Urinary bladder (tissue), 4 donors: ENCODE measurements around the gene IRF1. TPM values are rescaled to one million over a fixed set of nuclear protein-coding genes. Genes with fewer than 3 reads are reported as not detected.

Source experiments
- DNase-seq: peaks from one replicate; pipeline ENCODE4 v3.0.0-alpha.2; 2015; ENCODE audit errors: extremely low spot score
- H3K27ac ChIP-seq: one replicate; pipeline ENCODE4 v1.5.1; 2013; ENCODE audit warnings: low read depth, mild to moderate bottlenecking, moderate library complexity
- H3K36me3 ChIP-seq: one replicate; pipeline ENCODE4 v1.6.1; 2013; ENCODE audit warnings: mild to moderate bottlenecking, moderate library complexity; ENCODE audit not compliant: insufficient read depth
- H3K4me1 ChIP-seq: one replicate; pipeline ENCODE4 v1.6.1; 2013; ENCODE audit warnings: mild to moderate bottlenecking, moderate library complexity; ENCODE audit not compliant: insufficient read depth
- H3K4me3 ChIP-seq: one replicate; pipeline ENCODE4 v1.5.1; 2013; ENCODE audit warnings: low read depth, low read length
- WGBS: extraction: QIAGEN DNeasy Blood & Tissue Kit; methylation state at CpG from one replicate; pipeline ENCODE4 v1.1.7; 2013; 5-methylcytosine and 5-hydroxymethylcytosine counted together
- polyA plus RNA-seq: library from polyadenylated mRNA; stranded (reverse); fragments of 200-250 nt; gene quantifications from one replicate; pipeline ENCODE4 v1.2.3, GENCODE V29; 2013
- small RNA-seq: library from RNA; depleted of rRNA; stranded (forward); fragments of <200 nt; gene quantifications from one replicate; pipeline ENCODE3, GENCODE V24; 2014
- total RNA-seq: library from RNA; depleted of rRNA; stranded (reverse); fragments of >200 nt; gene quantifications from one replicate; pipeline ENCODE4 v1.2.3, GENCODE V29; 2014
- donor health status: healthy with polysubstance abuse.
- donor health status: healthy.

The IRF1 gene
- total and polyA plus RNA-seq, 2 donors = 16.4 to 26.0 TPM

- peaks cover 2% of the 10 kb centered on the region for H3K4me1 ChIP-seq
- H3K27ac ChIP-seq = no peak overlapping the region
- WGBS = over 99% methylated on average over 2 of the region's 2 CpGs
- H3K4me3 ChIP-seq = no peak overlapping the region
- DNase-seq = no peak
- no peaks in the 10 kb centered on the region for H3K36me3 ChIP-seq
These were observed 55.1 kb downstream of the IRF1 start for GRCh38 chr5:132435447-132435846.

GRCh38 chr5:132434416-132435286 is 55.9 kb downstream of the IRF1 start:
- WGBS = 49% methylated on average over 12 of the region's 12 CpGs

GRCh38 chr5:132433141-132433540 is 57.4 kb downstream of the IRF1 start:
- DNase-seq = no peak
- H3K4me1 ChIP-seq = peaks cover 7% of the 10 kb centered on the region
- H3K27ac ChIP-seq = no peak overlapping the region
- whole genome bisulfite sequencing = 94% methylated on average over 6 of the region's 6 CpGs
- no peak overlapping the region for H3K4me3 ChIP-seq
- no peaks in the 10 kb centered on the region for H3K36me3 ChIP-seq

More at GRCh38 chr5:132434416-132435286, 55.9 kb downstream of the IRF1 start:
- no peak for DNase-seq
- Histone ChIP-seq H3K27ac (peak overlapping the region; percentile 3), H3K36me3 (no peaks in the 10 kb centered on the region), H3K4me1 (peaks cover 5% of the 10 kb centered on the region), H3K4me3 (no peak overlapping the region)

GRCh38 chr5:132431632-132432031 is 58.9 kb downstream of the IRF1 start:
- DNase-seq = no peak
- H3K4me1 ChIP-seq = peaks cover 7% of the 10 kb centered on the region
- WGBS = 90% methylated on average over 4 of the region's 4 CpGs
- no peak overlapping the region for H3K4me3 ChIP-seq
- H3K27ac ChIP-seq = no peak overlapping the region
- H3K36me3 ChIP-seq = no peaks in the 10 kb centered on the region

Small RNAs within 50 kb of the gene (small RNA-seq; reads per million reads assigned to genes)
- gene RF00019 = not detected

Other genes starting within 250 kb of the IRF1 start
- 17.4 TPM for gene PDLIM4, start 233.1 kb downstream of the IRF1 start, total RNA-seq
- 114 TPM for gene PDLIM4, start 233.1 kb downstream of the IRF1 start, polyA plus RNA-seq
- gene SLC22A4, start 196.4 kb downstream of the IRF1 start, total RNA-seq = 2.2 TPM
- 1.5 TPM for gene SLC22A4, start 196.4 kb downstream of the IRF1 start, polyA plus RNA-seq
- gene SLC22A5, start 121.1 kb downstream of the IRF1 start, total RNA-seq = 9.3 TPM
- 6.4 TPM for gene SLC22A5, start 121.1 kb downstream of the IRF1 start, polyA plus RNA-seq
- not detected for gene IL5, start 52.7 kb upstream of the IRF1 start, total RNA-seq
- not detected for gene IL5, start 52.7 kb upstream of the IRF1 start, polyA plus RNA-seq
- 75.0 TPM for gene RAD50, start 66.2 kb upstream of the IRF1 start, total RNA-seq
- 13.4 TPM for gene RAD50, start 66.2 kb upstream of the IRF1 start, polyA plus RNA-seq
- not detected for gene IL13, start 167.4 kb upstream of the IRF1 start, total RNA-seq
- gene IL13, start 167.4 kb upstream of the IRF1 start, polyA plus RNA-seq = not detected
- gene IL4, start 183.2 kb upstream of the IRF1 start, total RNA-seq = not detected
- gene IL4, start 183.2 kb upstream of the IRF1 start, polyA plus RNA-seq = not detected
- gene KIF3A, start 246.8 kb upstream of the IRF1 start, total RNA-seq = 17.6 TPM
- 3.4 TPM for gene KIF3A, start 246.8 kb upstream of the IRF1 start, polyA plus RNA-seq